HepG2 (cell line): ENCODE results near the gene MAGED4B. TPM values are rescaled to one million over a fixed set of nuclear protein-coding genes. Genes with fewer than 3 reads are reported as not detected.

Experiments used
- ATAC-seq: fragments of 200-7000 bp; cut with Tn5 transposase; 3 replicates; pipeline ENCODE4 v1.9.1; 2020; ENCODE audit warnings: mild to moderate bottlenecking, moderate library complexity
- BruUV-seq: library from RNA; stranded (reverse); fragments of 400-500 nt; replicated peaks from 2 replicates; lab custom pipeline; 2021; lab: Mats Ljungman, UMichigan
- CTCF ChIA-PET: fragments of 300-600 bp; formaldehyde crosslinking; extraction: SDS; loops from one replicate; lab custom pipeline; 2021; ENCODE audit warnings: low total read pairs, inconsistent platforms, low intra/inter-chr PET ratio; lab: Yijun Ruan, JAX
- POLR2A ChIA-PET: fragments of 350-600 bp; sonication (Branson Sonifier 250); formaldehyde crosslinking; loops from one replicate; lab custom pipeline; 2020; ENCODE audit warnings: antibody characterized with exemption, inconsistent platforms; lab: Yijun Ruan, JAX
- DNase-seq: peaks from one replicate; pipeline ENCODE4 v3.0.0-alpha.2; 2015; ENCODE audit warnings: low spot score
- FAIRE-seq: peaks from 3 replicates; lab custom pipeline; 2011; peaks lifted over from hg19 to GRCh38; lab: Jason Lieb, UNC
- H2AFZ ChIP-seq: one replicate; pipeline ENCODE4 v1.6.1; 2011; ENCODE audit warnings: low read length, inconsistent platforms
- H3K27ac ChIP-seq: fragments of 300-600 bp; 3 replicates; pipeline ENCODE4 v1.8.0; 2011; ENCODE audit warnings: mixed run types, mild to moderate bottlenecking, mixed read lengths, low read length, inconsistent platforms; ENCODE audit not compliant: insufficient read depth; ENCODE audit errors: extremely low read length
- H3K27me3 ChIP-seq, 2 experiments: fragments of 200-600 bp in 1 of 2; 2 replicates in 1 of 2; 3 replicates in 1 of 2; pipeline versions ENCODE4 v1.6.0 to v1.8.0; 2011; ENCODE audit warnings: low read length in 2 of 2, mild to moderate bottlenecking in 2 of 2, moderate library complexity in 2 of 2, inconsistent platforms in 1 of 2; ENCODE audit not compliant: insufficient read depth in 2 of 2, control insufficient read depth in 1 of 2
- H3K36me3 ChIP-seq, 2 experiments: fragments of 200-600 bp in 1 of 2; replicated peaks in 1 of 2; 2 replicates in 1 of 2; 3 replicates in 1 of 2; pipeline versions ENCODE4 v1.5.1 to v1.8.0; 2011; ENCODE audit warnings: low read length in 2 of 2, inconsistent platforms in 1 of 2; ENCODE audit not compliant: insufficient read depth in 2 of 2, control insufficient read depth in 1 of 2
- H3K4me1 ChIP-seq: 2 replicates; pipeline ENCODE4 v1.5.1; 2012; ENCODE audit warnings: low read length, inconsistent platforms; ENCODE audit not compliant: insufficient read depth
- H3K4me2 ChIP-seq: 2 replicates; pipeline ENCODE4 v1.6.0; 2011; ENCODE audit warnings: low read depth, low read length, inconsistent platforms
- H3K4me3 ChIP-seq, 3 experiments: fragments of 200-600 bp in 1 of 3; sonication (generic), shearing (Covaris generic) in 1 of 3; replicated peaks in 1 of 3; 2 replicates each; pipeline ENCODE4 v1.5.1; 2011 to 2016; ENCODE audit warnings: low read length in 3 of 3, inconsistent platforms in 2 of 3, low read depth in 2 of 3, mild to moderate bottlenecking in 2 of 3, control low read depth in 1 of 3, mixed read lengths in 1 of 3; ENCODE audit not compliant: insufficient read depth in 1 of 3
- H3K79me2 ChIP-seq: one replicate; pipeline ENCODE4 v1.6.1; 2011; ENCODE audit warnings: low read length, inconsistent platforms; ENCODE audit not compliant: insufficient read depth
- H3K9ac ChIP-seq: 2 replicates; pipeline ENCODE4 v1.6.0; 2011; ENCODE audit warnings: mild to moderate bottlenecking, low read depth, low read length, inconsistent platforms; ENCODE audit not compliant: insufficient read depth
- H3K9me3 ChIP-seq: 2 replicates; pipeline ENCODE4 v1.5.1; 2012; ENCODE audit warnings: mild to moderate bottlenecking, low read length
- H4K20me1 ChIP-seq: 2 replicates; pipeline ENCODE4 v1.6.0; 2011; ENCODE audit warnings: inconsistent platforms, mild to moderate bottlenecking, low read length, moderate library complexity; ENCODE audit not compliant: insufficient read depth
- FOXO1 ChIP-seq: sonication (generic); formaldehyde crosslinking; IDR thresholded peaks from 2 replicates; pipeline ENCODE4 v1.4.0; 2020; ENCODE audit warnings: missing genetic modification reagents
- HHEX ChIP-seq: IDR thresholded peaks from 2 replicates; pipeline ENCODE4 v1.6.1; 2016; ENCODE audit warnings: control low read depth
- HMGA1 ChIP-seq: sonication (generic); formaldehyde crosslinking; conservative IDR thresholded peaks from 2 replicates; pipeline ENCODE4 v1.4.0; 2020; ENCODE audit warnings: missing genetic modification reagents
- HMGXB4 ChIP-seq, 2 experiments: sonication (generic) in 1 of 2; formaldehyde crosslinking in 1 of 2; IDR thresholded peaks; 2 replicates each; pipeline versions ENCODE4 v1.4.0 to v1.6.1; 2018 to 2020; ENCODE audit warnings: missing genetic modification reagents in 2 of 2, borderline replicate concordance in 1 of 2, low read depth in 1 of 2, mild to moderate bottlenecking in 1 of 2, missing biosample characterization in 1 of 2
- HNF4A ChIP-seq: sonication (generic); formaldehyde crosslinking; IDR thresholded peaks from 2 replicates; pipeline ENCODE4 v1.4.0; 2020; ENCODE audit warnings: missing genetic modification reagents
- JUND ChIP-seq: sonication (generic); formaldehyde crosslinking; IDR thresholded peaks from 2 replicates; pipeline ENCODE4 v1.8.0; 2022; ENCODE audit warnings: mild to moderate bottlenecking, missing genetic modification reagents
- MAFK ChIP-seq, 2 experiments: IDR thresholded peaks in 1 of 2; conservative IDR thresholded peaks in 1 of 2; 2 replicates each; pipeline ENCODE4 v1.6.1; 2011; ENCODE audit warnings: improper control_type of control experiment in 2 of 2, low read length in 2 of 2
- MIXL1 ChIP-seq: IDR thresholded peaks from 2 replicates; pipeline ENCODE4 v1.6.1; 2016
- NFIC ChIP-seq: IDR thresholded peaks from 2 replicates; pipeline ENCODE4 v1.6.1; 2012; ENCODE audit warnings: mild to moderate bottlenecking, low read length, inconsistent platforms
- NPAS2 ChIP-seq: sonication (generic); formaldehyde crosslinking; IDR thresholded peaks from 2 replicates; pipeline ENCODE4 v1.8.0; 2022; ENCODE audit warnings: mild to moderate bottlenecking, missing genetic modification reagents, borderline replicate concordance
- TARDBP ChIP-seq: sonication (generic); formaldehyde crosslinking; IDR thresholded peaks from 2 replicates; pipeline ENCODE4 v1.8.0; 2022; ENCODE audit warnings: mild to moderate bottlenecking, missing genetic modification reagents
- ZBTB39 ChIP-seq: sonication (generic); formaldehyde crosslinking; IDR thresholded peaks from 2 replicates; pipeline ENCODE4 v1.5.0; 2020; ENCODE audit warnings: missing genetic modification reagents
- ZNF124 ChIP-seq: sonication (generic); formaldehyde crosslinking; IDR thresholded peaks from 2 replicates; pipeline ENCODE4 v1.4.0; 2020; ENCODE audit warnings: missing genetic modification reagents
- ZNF205 ChIP-seq: IDR thresholded peaks from 2 replicates; pipeline ENCODE4 v1.6.1; 2018; ENCODE audit warnings: missing biosample characterization, missing genetic modification reagents
- ZNF557 ChIP-seq: sonication (generic); formaldehyde crosslinking; IDR thresholded peaks from 2 replicates; pipeline ENCODE4 v1.4.0; 2020; ENCODE audit warnings: missing genetic modification reagents
- ZNF788 ChIP-seq: sonication (generic); formaldehyde crosslinking; IDR thresholded peaks from 2 replicates; pipeline ENCODE4 v1.5.0; 2020; ENCODE audit warnings: mild to moderate bottlenecking, missing genetic modification reagents, borderline replicate concordance
- WGBS: methylation state at CpG from one replicate; pipeline ENCODE4 v1.1.6; 2017; ENCODE audit warnings: low lambda C conversion rate; 5-methylcytosine and 5-hydroxymethylcytosine counted together
- in situ Hi-C: cut with HindIII; loops from 2 replicates; pipeline ENCODE4 v1.10.0; 2017; ENCODE audit warnings: low pct_unique_long_range_greater_than_20kb; ENCODE audit not compliant: extremely low pct_ligation_motif_present
- intact Hi-C: fragments of 100-400 bp; cut with micrococcal nuclease; formaldehyde crosslinking; loops from one replicate; pipeline ENCODE4 v1.10.0; 2022; ENCODE audit not compliant: unreplicated experiment
- polyA plus RNA-seq, 8 experiments: library from polyadenylated mRNA; depleted of rRNA in 3 of 8; stranded (reverse) in 7 of 8; unstranded in 1 of 8; fragments of >200 nt; fragmentation: Illumina TruSeq in 4 of 8; extraction: Trizol in 4 of 8; gene quantifications; 2 replicates each; pipeline versions ENCODE4 v1.2.1 to v1.2.3, GENCODE V29; 2011 to 2016; ENCODE audit warnings: low read depth in 4 of 8, missing spikeins in 1 of 8, mixed read lengths in 1 of 8; ENCODE audit not compliant: insufficient read depth in 1 of 8
- total RNA-seq, 5 experiments: library from RNA; depleted of rRNA; stranded (reverse); fragments of >200 nt; fragmentation: Illumina TruSeq; extraction: Trizol; gene quantifications; 2 replicates each; pipeline ENCODE4 v1.2.3, GENCODE V29; 2016; ENCODE audit warnings: low read depth in 1 of 5
- TF ChIP-seq, protein P1 (sequence below): sonication (generic); formaldehyde crosslinking; IDR thresholded peaks from 2 replicates; pipeline ENCODE4 v1.8.0; 2022; ENCODE audit warnings: missing genetic modification reagents, mild to moderate bottlenecking, moderate library complexity, borderline replicate concordance
- TF ChIP-seq, protein P2 (sequence below): sonication (generic); formaldehyde crosslinking; IDR thresholded peaks from 2 replicates; pipeline ENCODE4 v1.8.0; 2022; ENCODE audit warnings: mild to moderate bottlenecking, missing genetic modification reagents

The MAGED4B gene
- total and polyA plus RNA-seq, 2 of the 13 experiments (the other 11 are each of a cell fraction or from before 2014, with no cell fraction given) = 51.3 to 113 TPM

GRCh38 chrX:52031371-52031770 lies 37.6 kb downstream of the MAGED4B start (continued):
- TF ChIP-seq ZBTB39 (CRISPR knock-in tag) = no peak

- Histone ChIP-seq H2AFZ (no peak overlapping the region), H3K9ac (no peak overlapping the region), H3K27ac (no peak overlapping the region), H3K27me3 (no peaks in the 10 kb centered on the region), H3K79me2 (no peaks in the 10 kb centered on the region), H3K9me3 (no peaks in the 10 kb centered on the region), H3K36me3 (no peaks in the 10 kb centered on the region), H3K4me1 (no peaks in the 10 kb centered on the region), H3K4me3 (no peak overlapping the region), H4K20me1 (no peaks in the 10 kb centered on the region), H3K4me2 (no peak overlapping the region)
- no peak for ATAC-seq
- ChIA-PET POLR2A (no interaction called here), CTCF (no interaction called here)
- WGBS = 0% methylated on average over 3 of the region's 3 CpGs
- BruUV-seq = no TSS peak
- intact Hi-C loops (no loop called here), in situ Hi-C loops (no loop called here)
- FAIRE-seq = no peak
- DNase-seq = no peak
- no peak for TF ChIP-seq TARDBP (CRISPR knock-in tag)
- TF ChIP-seq FOXO1 (CRISPR knock-in tag) = no peak
- no peak for TF ChIP-seq MIXL1 (CRISPR knock-in tag)
- no peak for TF ChIP-seq ZNF788 (CRISPR knock-in tag)
- TF ChIP-seq, protein P1, sequence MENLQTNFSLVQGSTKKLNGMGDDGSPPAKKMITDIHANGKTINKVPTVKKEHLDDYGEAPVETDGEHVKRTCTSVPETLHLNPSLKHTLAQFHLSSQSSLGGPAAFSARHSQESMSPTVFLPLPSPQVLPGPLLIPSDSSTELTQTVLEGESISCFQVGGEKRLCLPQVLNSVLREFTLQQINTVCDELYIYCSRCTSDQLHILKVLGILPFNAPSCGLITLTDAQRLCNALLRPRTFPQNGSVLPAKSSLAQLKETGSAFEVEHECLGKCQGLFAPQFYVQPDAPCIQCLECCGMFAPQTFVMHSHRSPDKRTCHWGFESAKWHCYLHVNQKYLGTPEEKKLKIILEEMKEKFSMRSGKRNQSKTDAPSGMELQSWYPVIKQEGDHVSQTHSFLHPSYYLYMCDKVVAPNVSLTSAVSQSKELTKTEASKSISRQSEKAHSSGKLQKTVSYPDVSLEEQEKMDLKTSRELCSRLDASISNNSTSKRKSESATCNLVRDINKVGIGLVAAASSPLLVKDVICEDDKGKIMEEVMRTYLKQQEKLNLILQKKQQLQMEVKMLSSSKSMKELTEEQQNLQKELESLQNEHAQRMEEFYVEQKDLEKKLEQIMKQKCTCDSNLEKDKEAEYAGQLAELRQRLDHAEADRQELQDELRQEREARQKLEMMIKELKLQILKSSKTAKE (CRISPR knock-in tag) = no peak
- TF ChIP-seq MAFK (conservative IDR thresholded peaks at IDR 0.05 in 1 of 2, IDR thresholded peaks at IDR 0.05 in 1 of 2; ENCODE audit: low read length in 2 of 2) = no peak
- no peak for TF ChIP-seq HNF4A (CRISPR knock-in tag)
- no peak for TF ChIP-seq NFIC
- no peak for TF ChIP-seq HMGXB4 (CRISPR knock-in tag; IDR thresholded peaks at IDR 0.05; ENCODE audit: borderline replicate concordance in 1 of 2, low read depth in 1 of 2)
- TF ChIP-seq NPAS2 = no peak
- TF ChIP-seq ZNF205 (CRISPR knock-in tag) = no peak
- TF ChIP-seq ZNF124 = no peak
- TF ChIP-seq HHEX (CRISPR knock-in tag) = no peak
- no peak for TF ChIP-seq HMGA1
- no peak for TF ChIP-seq ZNF557 (CRISPR knock-in tag)
- TF ChIP-seq, protein P2, sequence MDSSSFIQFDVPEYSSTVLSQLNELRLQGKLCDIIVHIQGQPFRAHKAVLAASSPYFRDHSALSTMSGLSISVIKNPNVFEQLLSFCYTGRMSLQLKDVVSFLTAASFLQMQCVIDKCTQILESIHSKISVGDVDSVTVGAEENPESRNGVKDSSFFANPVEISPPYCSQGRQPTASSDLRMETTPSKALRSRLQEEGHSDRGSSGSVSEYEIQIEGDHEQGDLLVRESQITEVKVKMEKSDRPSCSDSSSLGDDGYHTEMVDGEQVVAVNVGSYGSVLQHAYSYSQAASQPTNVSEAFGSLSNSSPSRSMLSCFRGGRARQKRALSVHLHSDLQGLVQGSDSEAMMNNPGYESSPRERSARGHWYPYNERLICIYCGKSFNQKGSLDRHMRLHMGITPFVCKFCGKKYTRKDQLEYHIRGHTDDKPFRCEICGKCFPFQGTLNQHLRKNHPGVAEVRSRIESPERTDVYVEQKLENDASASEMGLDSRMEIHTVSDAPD (CRISPR knock-in tag) = no peak
- TF ChIP-seq JUND (CRISPR knock-in tag) = no peak
These were observed 53.2 kb downstream of the MAGED4B start for GRCh38 chrX:52015794-52016193.
